ACC112 (cell line): ENCODE measurements around the gene GLIS1.

Source experiments
- H2AFZ ChIP-seq: fragments of 200-600 bp; sonication (generic); one replicate; pipeline ENCODE4 v1.6.0; 2017; ENCODE audit warnings: antibody characterized with exemption, low read length; ENCODE audit not compliant: unreplicated experiment
- H3K27ac ChIP-seq: fragments of 200-600 bp; sonication (generic); 2 replicates; pipeline ENCODE4 v1.5.1; 2014; ENCODE audit warnings: low read depth, mild to moderate bottlenecking, antibody characterized with exemption, low read length, moderate library complexity
- H3K27me3 ChIP-seq: fragments of 200-600 bp; sonication (generic); 2 replicates; pipeline ENCODE4 v1.6.1; 2014; ENCODE audit warnings: mild to moderate bottlenecking, antibody characterized with exemption, low read length, moderate library complexity, mixed read lengths; ENCODE audit not compliant: insufficient read depth
- H3K36me3 ChIP-seq: fragments of 200-600 bp; sonication (generic); 2 replicates; pipeline ENCODE4 v1.6.1; 2016; ENCODE audit warnings: mild to moderate bottlenecking, antibody characterized with exemption, low read length, moderate library complexity, mixed read lengths; ENCODE audit not compliant: insufficient read depth
- H3K4me1 ChIP-seq: fragments of 200-600 bp; sonication (generic); one replicate; pipeline ENCODE4 v1.6.1; 2016; ENCODE audit warnings: low read length, mixed read lengths; ENCODE audit not compliant: insufficient read depth, unreplicated experiment, control insufficient read depth
- H3K4me3 ChIP-seq: fragments of 200-600 bp; sonication (generic); 2 replicates; pipeline ENCODE4 v1.5.1; 2014; ENCODE audit warnings: mild to moderate bottlenecking, low read depth, low read length
- H3K79me2 ChIP-seq: fragments of 200-600 bp; sonication (generic); one replicate; pipeline ENCODE4 v1.6.0; 2016; ENCODE audit warnings: low read length; ENCODE audit not compliant: control insufficient read depth, unreplicated experiment, insufficient read depth

The GLIS1 gene

GRCh38 chr1:53644496-53644895 is 94.5 kb downstream of the GLIS1 start:
- H3K4me1 ChIP-seq: no peaks in the 10 kb centered on the region
- H3K4me3 ChIP-seq: no peak overlapping the region
- no peak overlapping the region for H3K27ac ChIP-seq
- H2AFZ ChIP-seq: no peak overlapping the region
- H3K27me3 ChIP-seq: no peaks in the 10 kb centered on the region
- H3K79me2 ChIP-seq: no peaks in the 10 kb centered on the region
- H3K36me3 ChIP-seq: no peaks in the 10 kb centered on the region

DNA sequence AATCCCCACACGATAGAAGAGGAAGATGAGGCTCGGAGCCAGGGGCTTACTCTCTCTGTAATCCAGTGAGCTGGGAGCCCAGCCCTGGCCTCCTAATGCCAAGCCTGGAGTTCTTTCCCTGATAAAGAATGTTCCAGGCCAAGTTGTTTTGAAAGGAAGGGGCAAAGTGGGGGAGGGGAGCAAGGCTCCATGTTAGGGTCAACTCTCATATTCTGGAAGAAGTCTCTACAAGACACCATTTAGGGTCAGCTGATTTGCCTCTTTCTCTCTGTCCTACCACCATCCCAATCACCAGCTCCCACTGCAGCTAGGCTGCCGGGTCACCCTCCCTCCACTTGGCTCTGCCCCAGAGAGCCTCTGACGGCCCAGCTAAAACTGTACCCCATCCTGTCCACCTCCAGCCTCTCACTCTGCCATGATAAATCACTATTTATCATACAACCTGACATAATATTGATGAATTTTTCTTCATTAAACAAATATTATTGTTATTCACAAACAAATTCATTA is 95.0 kb downstream of the GLIS1 start:
- Histone ChIP-seq H3K36me3 (no peaks in the 10 kb centered on the region), H3K79me2 (no peaks in the 10 kb centered on the region), H3K27ac (no peak overlapping the region), H2AFZ (no peak overlapping the region), H3K27me3 (no peaks in the 10 kb centered on the region), H3K4me3 (no peak overlapping the region), H3K4me1 (no peaks in the 10 kb centered on the region)

DNA sequence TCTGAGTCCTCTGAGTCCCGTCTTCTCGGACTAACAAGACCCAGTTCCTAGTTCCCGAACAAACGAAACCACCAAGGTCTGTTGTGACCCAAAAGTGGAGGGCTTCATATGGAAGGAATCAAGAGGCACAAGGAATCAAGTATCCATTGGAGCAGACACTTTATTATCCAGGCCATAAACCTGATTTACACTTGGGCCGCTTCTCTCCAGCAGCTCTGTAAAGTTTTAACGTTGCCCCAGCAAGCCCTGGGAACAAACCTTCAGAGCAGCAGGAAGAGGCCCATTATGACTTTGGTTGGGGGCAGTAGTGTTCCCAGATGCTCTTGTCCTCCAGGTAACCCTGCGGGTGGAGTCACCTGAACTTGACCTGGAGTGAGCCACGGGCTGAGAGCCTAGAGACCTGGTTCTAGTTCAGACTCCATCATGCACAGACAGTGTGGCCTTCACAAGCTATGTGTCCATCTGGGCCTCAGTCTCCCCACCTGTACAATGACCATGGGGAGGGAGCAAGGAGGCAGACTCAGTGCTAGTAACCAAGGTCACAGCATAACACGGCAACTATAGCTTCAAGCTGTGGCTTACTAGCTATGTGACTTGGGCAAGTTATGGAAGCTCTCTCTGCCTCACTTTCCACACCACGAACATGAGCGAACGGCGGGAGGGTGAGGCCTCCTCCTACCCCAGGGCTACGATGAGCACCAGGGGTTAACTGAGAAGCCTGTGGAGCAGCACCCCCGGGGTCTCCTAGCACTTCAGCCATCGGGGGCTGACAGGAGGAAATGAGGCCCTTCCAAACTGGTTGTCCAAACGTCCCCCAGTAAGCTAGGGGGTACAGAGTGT is 95.7 kb downstream of the GLIS1 start:
- Histone ChIP-seq H3K36me3 (no peaks in the 10 kb centered on the region), H3K27ac (no peak overlapping the region), H3K4me1 (no peaks in the 10 kb centered on the region), H3K27me3 (no peaks in the 10 kb centered on the region), H3K79me2 (no peaks in the 10 kb centered on the region), H3K4me3 (no peak overlapping the region), H2AFZ (no peak overlapping the region)

DNA sequence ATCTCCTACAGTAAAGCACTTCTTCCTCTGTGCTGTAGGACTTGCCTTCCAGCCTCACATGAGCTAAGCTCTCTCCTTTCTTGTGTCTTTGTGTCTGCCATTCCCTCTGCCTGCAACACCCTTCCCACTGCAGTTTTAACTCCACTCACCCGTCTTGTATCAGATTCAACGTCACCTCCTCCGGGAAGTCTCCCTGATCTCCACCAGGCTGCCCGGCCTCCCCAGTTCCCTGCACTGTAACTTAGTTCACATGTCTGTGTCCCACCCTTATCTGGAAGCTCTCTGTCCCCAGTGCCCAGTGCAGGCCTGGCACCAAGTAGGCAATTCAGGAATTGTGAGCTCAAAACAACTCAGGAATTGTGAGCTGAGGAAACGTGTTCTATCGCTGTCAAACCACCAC is 96.4 kb downstream of the GLIS1 start:
- no peaks in the 10 kb centered on the region for H3K36me3 ChIP-seq
- H3K27ac ChIP-seq: no peak overlapping the region
- no peaks in the 10 kb centered on the region for H3K27me3 ChIP-seq
- H3K4me3 ChIP-seq: no peak overlapping the region
- H3K79me2 ChIP-seq: no peaks in the 10 kb centered on the region
- no peaks in the 10 kb centered on the region for H3K4me1 ChIP-seq
- no peak overlapping the region for H2AFZ ChIP-seq

DNA sequence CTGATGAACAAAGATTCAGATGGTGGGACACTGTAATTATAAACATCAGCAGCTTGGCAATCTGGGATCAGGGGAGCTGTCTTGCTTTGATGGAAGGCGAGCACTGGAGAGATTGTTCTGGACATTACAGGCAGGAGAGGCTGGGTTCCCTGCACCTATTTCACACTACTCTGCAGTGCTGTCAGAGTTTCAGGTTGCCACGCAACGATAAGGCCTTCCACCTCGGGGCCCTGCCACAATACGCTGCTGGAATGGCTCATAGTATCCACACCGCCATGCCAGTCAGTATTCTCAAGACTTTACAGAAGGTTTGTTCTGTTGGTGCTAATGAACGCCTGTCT is 96.8 kb downstream of the GLIS1 start:
- Histone ChIP-seq H3K4me1 (no peaks in the 10 kb centered on the region), H3K27ac (no peak overlapping the region), H3K79me2 (no peaks in the 10 kb centered on the region), H3K36me3 (no peaks in the 10 kb centered on the region), H2AFZ (no peak overlapping the region), H3K4me3 (no peak overlapping the region), H3K27me3 (no peaks in the 10 kb centered on the region)

DNA sequence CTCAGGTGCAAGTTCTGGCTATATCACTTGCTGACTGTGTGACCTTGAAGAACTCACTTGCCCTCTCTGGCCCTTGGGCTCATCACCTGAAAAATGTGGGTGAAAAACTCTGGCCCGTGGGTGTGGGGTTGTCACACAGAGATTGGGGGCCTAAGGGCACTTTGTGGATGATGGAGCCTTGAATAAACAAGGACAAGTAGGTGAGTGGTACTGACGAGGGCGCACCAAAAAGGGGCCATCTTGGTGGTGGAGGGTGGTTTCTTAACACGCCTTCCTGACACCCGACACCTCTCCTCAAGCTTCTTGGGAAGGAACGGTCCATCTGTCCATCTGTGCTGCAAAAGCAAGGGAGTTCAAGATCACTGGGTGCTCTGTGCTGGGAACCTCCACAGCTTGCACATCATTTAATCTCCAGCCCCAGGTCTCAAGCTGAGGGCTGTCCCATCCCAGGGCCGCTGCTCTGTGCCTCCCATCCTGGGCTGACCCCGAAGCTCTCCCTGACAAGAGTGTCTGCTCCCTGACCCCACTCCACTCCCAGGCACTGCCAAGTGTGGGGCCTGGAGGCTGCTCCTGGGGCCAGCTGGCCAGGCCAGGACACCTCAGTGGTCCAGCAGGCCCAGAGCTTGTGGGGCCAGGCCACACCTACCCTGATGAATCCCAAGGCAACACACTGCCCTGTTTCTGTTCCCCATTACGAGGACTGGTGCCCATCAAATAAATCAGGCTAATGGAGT is 97.3 kb downstream of the GLIS1 start:
- no peaks in the 10 kb centered on the region for H3K36me3 ChIP-seq
- H3K27me3 ChIP-seq: no peaks in the 10 kb centered on the region
- H3K79me2 ChIP-seq: no peaks in the 10 kb centered on the region
- no peak overlapping the region for H3K4me3 ChIP-seq
- H3K27ac ChIP-seq: no peak overlapping the region
- no peaks in the 10 kb centered on the region for H3K4me1 ChIP-seq
- H2AFZ ChIP-seq: no peak overlapping the region

DNA sequence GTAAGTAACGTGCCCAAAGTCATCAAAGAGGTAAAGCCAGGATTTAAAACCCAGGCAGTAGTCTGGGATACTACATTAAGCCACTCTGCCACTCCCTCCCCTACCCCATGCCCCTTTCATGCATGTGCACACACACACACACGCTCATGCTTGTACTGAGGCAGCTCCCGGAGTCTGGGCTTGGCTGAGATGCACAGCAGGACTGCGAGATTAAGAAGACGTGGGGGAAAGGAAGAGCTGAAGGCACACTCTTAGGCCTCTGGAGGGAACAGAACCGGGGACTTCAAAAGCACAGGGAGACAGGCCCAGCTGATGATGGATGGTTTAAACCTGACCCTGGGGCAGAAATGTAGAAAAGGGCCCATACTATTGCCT is 98.3 kb downstream of the GLIS1 start:
- no peak overlapping the region for H3K27ac ChIP-seq
- H3K4me3 ChIP-seq: no peak overlapping the region
- H2AFZ ChIP-seq: no peak overlapping the region

GRCh38 chr1:53639996-53640700 is 98.8 kb downstream of the GLIS1 start:
- Histone ChIP-seq H3K4me1 (no peaks in the 10 kb centered on the region), H3K4me3 (no peak overlapping the region), H3K27me3 (no peaks in the 10 kb centered on the region)

More for the DNA sequence above, 98.3 kb downstream of the GLIS1 start:
- no peaks in the 10 kb centered on the region for H3K36me3 ChIP-seq
- no peaks in the 10 kb centered on the region for H3K79me2 ChIP-seq
- no peaks in the 10 kb centered on the region for H3K27me3 ChIP-seq
- no peaks in the 10 kb centered on the region for H3K4me1 ChIP-seq

GRCh38 chr1:53639251-53639763 is 99.7 kb downstream of the GLIS1 start:
- H3K4me1 ChIP-seq: no peaks in the 10 kb centered on the region
- no peaks in the 10 kb centered on the region for H3K79me2 ChIP-seq
- H3K36me3 ChIP-seq: no peaks in the 10 kb centered on the region
- H2AFZ ChIP-seq: no peak overlapping the region
- no peak overlapping the region for H3K27ac ChIP-seq
- H3K4me3 ChIP-seq: no peak overlapping the region
- H3K27me3 ChIP-seq: no peaks in the 10 kb centered on the region

More at GRCh38 chr1:53639996-53640700, 98.8 kb downstream of the GLIS1 start:
- no peaks in the 10 kb centered on the region for H3K79me2 ChIP-seq
- H2AFZ ChIP-seq: no peak overlapping the region
- H3K36me3 ChIP-seq: no peaks in the 10 kb centered on the region
- H3K27ac ChIP-seq: no peak overlapping the region

DNA sequence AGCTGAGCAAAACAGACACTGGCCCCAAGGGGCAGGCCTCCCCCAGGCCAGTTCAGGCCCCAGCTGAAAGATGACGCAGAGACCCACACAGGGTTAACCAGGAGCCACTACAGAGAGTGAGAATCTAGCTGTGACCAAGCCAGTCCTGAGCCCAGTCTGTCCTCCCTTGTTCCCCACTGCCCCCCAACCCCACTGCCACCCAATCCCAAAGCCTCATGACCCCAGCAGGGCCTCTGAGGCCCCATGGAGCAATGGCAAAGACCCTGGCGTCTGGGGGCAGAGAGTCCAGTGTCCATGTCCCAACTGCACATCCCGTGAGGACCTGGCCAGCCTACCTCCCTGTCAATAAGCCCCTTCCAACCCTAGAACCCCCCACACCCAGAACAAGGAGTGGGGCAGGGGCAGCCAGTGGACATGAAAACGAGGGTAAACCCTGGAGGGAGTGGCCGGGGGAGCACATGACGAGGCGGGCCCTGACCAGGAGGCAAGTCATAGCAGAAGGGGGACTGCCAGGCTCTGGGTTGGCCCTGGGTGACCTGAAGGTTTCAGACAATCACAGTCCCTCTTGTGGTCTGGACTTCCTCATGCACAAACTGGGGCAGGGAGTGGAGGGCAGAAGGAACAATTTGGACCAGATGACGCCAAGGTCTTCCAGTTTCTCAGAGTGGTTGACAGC is 100.5 kb downstream of the GLIS1 start:
- H3K36me3 ChIP-seq: no peaks in the 10 kb centered on the region
- H2AFZ ChIP-seq: no peak overlapping the region
- H3K27ac ChIP-seq: no peak overlapping the region
- no peaks in the 10 kb centered on the region for H3K79me2 ChIP-seq
- no peaks in the 10 kb centered on the region for H3K27me3 ChIP-seq
- H3K4me1 ChIP-seq: no peaks in the 10 kb centered on the region
- H3K4me3 ChIP-seq: no peak overlapping the region
